GM06990 (cell line): ENCODE results near the gene GLRX2.
A peak's percentile ranks its signal among the peaks of the same experiment; 100 is the strongest.

Experiments
- DNase-seq: peaks from one replicate; pipeline ENCODE4 v3.0.0-alpha.2; 2011; ENCODE audit not compliant: insufficient read length; ENCODE audit errors: extremely low read depth
- H3K27me3 ChIP-seq: replicated peaks from 2 replicates; pipeline ENCODE4 v1.6.0; 2011; ENCODE audit warnings: low read length; ENCODE audit not compliant: control insufficient read depth, insufficient read depth
- H3K36me3 ChIP-seq: 2 replicates; pipeline ENCODE4 v1.5.1; 2011; ENCODE audit warnings: low read length; ENCODE audit not compliant: control insufficient read depth, insufficient read depth
- H3K4me3 ChIP-seq: replicated peaks from 2 replicates; pipeline ENCODE4 v1.5.1; 2011; ENCODE audit warnings: low read depth, mild to moderate bottlenecking, control low read depth, low read length
- CTCF ChIP-seq: IDR thresholded peaks from 2 replicates; pipeline ENCODE4 v1.5.1; 2011; ENCODE audit warnings: low read length, control low read depth, mild to moderate bottlenecking, inconsistent platforms; ENCODE audit not compliant: insufficient read depth, poor library complexity, severe bottlenecking

Gene GLRX2

DNA sequence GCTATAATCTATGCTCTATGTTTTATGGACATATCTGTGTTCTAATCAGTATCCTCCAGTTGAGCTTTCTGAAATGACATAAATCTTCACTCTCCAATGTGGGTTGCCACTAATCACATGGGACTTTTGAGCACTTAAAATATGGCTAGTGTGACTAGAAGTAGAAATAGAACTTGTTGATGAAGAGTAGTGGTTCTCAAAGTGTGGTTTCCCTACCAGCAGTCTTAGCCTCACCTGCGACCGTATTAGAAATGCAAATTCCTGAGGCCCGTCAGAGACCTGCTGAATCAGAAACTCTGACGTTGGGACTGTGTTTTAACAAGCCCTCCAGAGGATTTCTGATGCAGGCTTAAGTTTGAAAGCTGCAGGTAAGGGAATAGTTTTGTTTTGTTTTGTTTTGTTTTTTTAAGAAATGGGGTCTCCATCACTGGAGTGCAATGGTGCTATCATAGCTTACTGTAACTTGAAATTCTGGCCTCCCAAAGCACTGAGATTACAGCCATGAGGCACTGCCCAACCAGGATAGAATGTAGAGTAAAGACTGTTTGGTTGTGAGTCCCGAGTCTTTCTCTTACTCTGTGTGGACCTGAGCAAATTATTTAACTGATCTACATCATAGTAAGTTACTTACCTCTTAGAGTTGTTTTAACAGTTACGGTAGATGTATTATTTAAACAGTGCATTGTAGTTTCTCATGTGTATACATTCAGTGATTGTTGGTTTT, 21.7 kb downstream of the GLRX2 start:
- no peak for TF ChIP-seq CTCF
- no peaks in the 10 kb centered on the region for H3K27me3 ChIP-seq
- H3K36me3 ChIP-seq = no peaks in the 10 kb centered on the region; the same call in none of the 2 replicates
- peak; percentile 27 for DNase-seq
- peak overlapping the region; percentile 50 for H3K4me3 ChIP-seq

DNA sequence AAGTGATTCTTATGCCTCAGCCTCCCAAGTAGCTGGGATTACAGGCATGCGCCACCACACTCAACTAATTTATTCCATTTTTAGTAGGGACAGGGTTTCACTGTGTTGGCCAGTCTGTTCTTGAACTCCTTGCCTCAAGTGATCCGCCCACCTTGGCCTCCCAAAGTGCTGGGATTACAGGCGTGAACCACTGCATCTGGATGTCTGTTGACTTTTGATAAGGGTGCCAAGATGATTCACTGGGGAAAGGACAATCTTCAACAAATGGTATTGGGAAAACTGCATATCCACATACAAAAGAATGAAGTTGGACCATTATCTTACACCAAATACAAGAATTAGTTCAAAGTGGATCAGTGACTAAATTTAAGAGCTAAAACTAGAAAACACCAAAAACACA, 26.0 kb downstream of the GLRX2 start:
- H3K36me3 ChIP-seq = peaks cover 2% of the 10 kb centered on the region
- DNase-seq = no peak
- H3K27me3 ChIP-seq = no peaks in the 10 kb centered on the region
- H3K4me3 ChIP-seq = no peak overlapping the region
- TF ChIP-seq CTCF = no peak

GRCh38 chr1:193077991-193078390, 27.2 kb downstream of the GLRX2 start:
- no peak overlapping the region for H3K4me3 ChIP-seq
- H3K27me3 ChIP-seq = no peaks in the 10 kb centered on the region
- peaks cover 2% of the 10 kb centered on the region for H3K36me3 ChIP-seq
- no peak for TF ChIP-seq CTCF
- DNase-seq = no peak

DNA sequence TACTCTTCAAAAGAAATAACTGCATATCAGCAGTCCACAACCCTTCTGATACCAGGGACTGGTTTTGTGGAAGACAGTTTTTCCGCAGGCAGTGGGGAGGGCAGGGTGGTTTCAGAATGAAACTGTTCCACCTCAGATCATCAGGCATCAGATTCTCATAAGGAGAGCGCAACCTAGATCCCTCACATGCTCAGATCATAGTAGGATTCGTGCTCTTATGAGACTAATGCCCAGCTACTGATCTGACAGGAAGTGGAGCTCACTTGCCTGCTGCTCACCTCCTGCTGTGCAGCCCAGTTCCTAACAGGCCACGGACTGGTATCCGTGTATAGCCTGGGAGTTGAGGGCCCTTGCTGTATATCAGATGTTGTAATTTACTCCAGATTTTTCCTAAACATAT, 34.3 kb downstream of the GLRX2 start:
- DNase-seq = no peak
- Histone ChIP-seq H3K4me3 (no peak overlapping the region), H3K36me3 (peaks cover 3% of the 10 kb centered on the region; the same call in 1 of the 2 replicates), H3K27me3 (no peaks in the 10 kb centered on the region)
- TF ChIP-seq CTCF = no peak

DNA sequence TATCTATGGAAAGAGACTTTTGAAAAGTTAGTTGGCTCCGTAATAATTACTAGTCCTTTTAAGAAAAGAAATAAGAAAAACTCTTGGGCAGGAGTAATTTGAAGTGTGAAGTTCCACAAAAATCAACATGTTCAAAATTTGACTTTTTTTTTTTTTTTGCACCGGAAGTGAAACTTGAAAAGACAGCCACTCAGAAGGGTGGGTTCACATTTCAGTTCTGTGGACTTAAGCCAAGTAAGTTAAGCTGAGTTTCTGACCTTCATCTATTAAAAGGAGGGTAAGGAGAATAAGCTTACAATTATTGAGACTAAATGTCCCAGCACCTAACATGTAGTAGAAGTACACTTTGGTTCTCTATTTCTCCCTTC, 34.8 kb downstream of the GLRX2 start:
- H3K27me3 ChIP-seq = no peaks in the 10 kb centered on the region

More for the DNA sequence above, 34.8 kb downstream of the GLRX2 start:
- no peak for TF ChIP-seq CTCF
- no peak for DNase-seq
- H3K36me3 ChIP-seq = peaks cover 3% of the 10 kb centered on the region; the same call in 1 of the 2 replicates
- H3K4me3 ChIP-seq = no peak overlapping the region
